Measurements from ENCODE around the gene SFXN3.

The SFXN3 gene

GRCh38 chr10:101031128-101031795 is at the start of gene SFXN3, which contains the start of gene PDZD7:
Gene SFXN3, plus strand, starts transcription at chr10:101031234. Its CDS starts 3,461 bp downstream, at chr10:101034695.
Gene PDZD7, minus strand, starts transcription at chr10:101031129. Its CDS starts 910 bp downstream, at chr10:101030219.
- TF ChIP-seq GATA2 (IDR thresholded peaks at IDR 0.05; ENCODE audit: low read depth, low read length) (no peak), GATA3 (IDR thresholded peaks at IDR 0.05; ENCODE audit: low read depth, low read length) (no peak)

- TF ChIP-seq GATA3 (IDR thresholded peaks at IDR 0.05; ENCODE audit: low read depth, low read length): no peak
- no peak for TF ChIP-seq GATA2 (IDR thresholded peaks at IDR 0.05; ENCODE audit: low read depth, low read length)
These were observed 47.9 kb upstream of the SFXN3 start for GRCh38 chr10:100982916-100983830.

DNA sequence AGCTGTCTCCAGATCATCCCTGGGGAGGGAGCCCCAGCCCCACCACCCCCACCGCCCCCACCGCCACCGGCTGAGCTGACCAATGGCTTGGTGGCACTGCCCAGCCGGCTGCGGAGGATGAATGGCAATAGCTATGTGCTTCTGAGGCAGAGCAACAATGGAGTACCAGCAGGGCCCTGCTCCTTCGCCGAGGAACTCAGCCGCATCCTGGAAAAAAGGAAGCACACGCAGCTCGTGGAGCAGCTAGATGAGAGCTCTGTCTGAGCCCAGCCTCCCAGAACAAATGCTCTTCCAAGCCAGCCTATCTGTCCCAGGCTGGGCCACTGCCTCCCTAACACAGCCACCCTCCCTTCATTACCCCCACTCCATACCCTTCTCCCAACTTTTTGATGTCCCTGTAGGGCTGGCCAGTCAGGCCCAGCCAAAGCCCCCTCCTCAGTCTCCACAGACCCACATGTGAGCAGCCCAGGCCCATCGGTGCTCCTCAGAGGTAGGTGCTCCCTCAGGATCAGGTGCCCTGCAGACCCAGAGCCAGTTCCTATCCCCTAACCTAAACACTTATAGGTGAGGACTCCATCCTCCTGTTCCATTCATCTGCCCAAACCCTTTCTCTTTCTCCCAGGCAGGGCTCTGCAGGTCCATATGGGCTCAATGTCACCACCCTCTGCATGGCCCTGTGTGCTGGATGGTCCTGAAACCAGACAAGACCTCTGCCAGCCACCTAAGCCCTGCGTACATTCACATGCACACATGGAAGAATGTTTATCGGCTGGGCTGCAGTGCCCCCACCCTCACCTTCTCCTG is 47.0 kb upstream of the SFXN3 start:
- TF ChIP-seq GATA2 (IDR thresholded peaks at IDR 0.05; ENCODE audit: low read depth, low read length): no peak
- TF ChIP-seq GATA3 (IDR thresholded peaks at IDR 0.05; ENCODE audit: low read depth, low read length): no peak

DNA sequence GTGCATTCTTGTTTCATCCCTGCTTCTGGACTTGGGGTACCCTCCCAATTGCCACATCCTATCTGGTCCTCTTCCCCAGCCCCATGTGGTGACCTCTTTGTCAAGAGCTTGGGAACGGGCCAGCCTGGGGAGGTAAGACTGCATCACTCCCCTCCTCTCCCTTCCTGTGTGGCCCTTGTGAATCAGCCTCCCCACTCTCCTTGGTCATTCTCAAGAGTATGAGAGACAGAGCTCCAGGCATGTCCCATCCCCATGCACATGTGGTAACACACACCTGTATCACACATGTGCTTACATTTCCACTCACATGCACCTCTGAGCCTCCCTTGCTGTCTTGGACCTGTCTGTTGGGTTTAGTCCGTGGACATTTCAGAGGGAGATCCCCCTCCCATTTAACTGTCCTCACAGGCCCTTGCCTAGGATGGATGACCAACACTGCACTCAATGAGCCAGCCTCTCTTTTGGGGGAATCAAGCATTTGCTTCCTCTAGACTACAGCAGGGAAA is 46.3 kb upstream of the SFXN3 start:
- TF ChIP-seq GATA2 (IDR thresholded peaks at IDR 0.05; ENCODE audit: low read depth, low read length): no peak
- no peak for TF ChIP-seq GATA3 (IDR thresholded peaks at IDR 0.05; ENCODE audit: low read depth, low read length)

DNA sequence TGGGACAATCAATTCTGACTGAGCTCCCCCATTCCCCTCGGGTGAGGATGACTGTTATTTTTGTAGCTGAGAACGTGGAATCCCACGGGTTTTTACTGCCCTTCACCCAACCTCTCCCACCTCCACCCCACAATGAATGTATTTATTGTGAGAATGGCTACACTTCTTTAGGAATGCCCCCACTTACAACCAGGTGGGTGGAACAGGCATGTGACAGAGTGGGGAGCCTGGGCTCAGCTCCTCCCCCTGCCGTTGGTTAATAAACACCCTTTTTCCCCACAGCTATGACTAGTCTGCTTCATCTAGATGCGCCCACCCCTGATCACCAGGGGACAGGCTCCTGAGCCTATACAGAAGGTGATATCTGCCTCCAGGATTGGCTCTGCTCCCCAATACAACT is 45.7 kb upstream of the SFXN3 start:
- no peak for TF ChIP-seq GATA2 (IDR thresholded peaks at IDR 0.05; ENCODE audit: low read depth, low read length)
- no peak for TF ChIP-seq GATA3 (IDR thresholded peaks at IDR 0.05; ENCODE audit: low read depth, low read length)

GRCh38 chr10:100986623-100986951 is 44.4 kb upstream of the SFXN3 start:
- no peak for TF ChIP-seq GATA2 (IDR thresholded peaks at IDR 0.05; ENCODE audit: low read depth, low read length)
- TF ChIP-seq GATA3 (IDR thresholded peaks at IDR 0.05; ENCODE audit: low read depth, low read length): no peak

DNA sequence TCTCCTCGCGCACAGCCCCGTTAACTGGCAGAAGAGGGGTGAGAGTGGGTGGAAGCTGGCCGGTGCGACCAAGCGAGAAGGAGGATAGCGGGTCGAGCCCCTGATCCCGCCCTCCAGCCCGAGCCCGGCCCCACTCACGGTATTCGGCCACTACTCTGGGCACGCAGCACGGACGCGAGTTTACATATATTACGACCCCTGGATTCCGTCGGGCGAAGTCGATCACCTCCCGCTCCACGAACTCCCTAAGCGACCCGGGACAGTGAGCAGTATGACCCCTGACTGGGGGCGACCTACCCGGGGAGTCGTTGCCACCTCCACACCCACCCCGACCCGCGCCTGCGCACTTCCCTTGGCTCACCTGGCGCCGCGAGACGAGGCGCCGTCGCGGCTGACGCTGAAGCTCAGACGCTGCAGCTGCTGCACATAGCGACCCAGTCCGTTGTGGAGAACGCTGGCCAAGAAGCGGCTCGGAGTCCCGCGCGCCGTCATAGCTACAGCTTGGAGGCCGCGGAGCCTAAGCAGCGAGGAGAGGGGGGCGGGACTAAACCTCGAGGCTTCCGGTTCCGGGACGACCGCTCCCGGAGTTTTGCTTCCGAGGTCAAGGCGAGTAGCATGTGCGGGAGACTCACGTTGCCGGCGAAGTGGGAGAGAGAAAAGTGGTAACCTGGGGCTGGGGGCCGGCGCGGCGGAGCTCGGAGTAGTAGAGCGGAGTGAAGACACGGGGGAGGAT is 43.9 kb upstream of the SFXN3 start, which contains the start of the genes MRPL43 and TWNK:
TSS of gene MRPL43 (minus strand) at position 546 of the 733 bp plus-strand sequence. CDS start at position 492, 54 bp downstream.
TSS of gene TWNK (plus strand) at position 592 of the 733 bp plus-strand sequence. CDS start 668 bp downstream, outside the sequence.
- TF ChIP-seq GATA3 (IDR thresholded peaks at IDR 0.05; ENCODE audit: low read depth, low read length) (no peak), GATA2 (IDR thresholded peaks at IDR 0.05; ENCODE audit: low read depth, low read length) (no peak)

- TF ChIP-seq GATA2 (IDR thresholded peaks at IDR 0.05; ENCODE audit: low read depth, low read length): no peak
- no peak for TF ChIP-seq GATA3 (IDR thresholded peaks at IDR 0.05; ENCODE audit: low read depth, low read length)
These were observed 43.4 kb upstream of the SFXN3 start for GRCh38 chr10:100987685-100988049.

DNA sequence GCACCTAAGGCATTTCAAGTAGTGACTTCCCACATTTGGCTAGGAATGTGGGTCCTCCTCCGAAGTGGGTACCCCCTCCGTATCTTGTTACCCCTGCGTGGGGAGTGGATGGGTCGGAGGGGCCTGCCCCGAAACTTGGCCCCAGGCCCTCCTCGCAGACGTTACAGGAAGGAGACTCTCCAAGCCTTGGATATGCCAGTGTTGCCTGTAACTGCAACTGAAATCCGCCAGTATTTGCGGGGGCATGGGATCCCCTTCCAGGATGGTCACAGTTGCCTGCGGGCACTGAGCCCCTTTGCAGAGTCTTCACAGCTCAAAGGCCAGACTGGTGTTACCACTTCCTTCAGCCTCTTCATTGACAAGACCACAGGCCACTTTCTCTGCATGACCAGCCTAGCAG is 42.9 kb upstream of the SFXN3 start:
- TF ChIP-seq GATA2 (IDR thresholded peaks at IDR 0.05; ENCODE audit: low read depth, low read length): no peak
- TF ChIP-seq GATA3 (IDR thresholded peaks at IDR 0.05; ENCODE audit: low read depth, low read length): no peak

DNA sequence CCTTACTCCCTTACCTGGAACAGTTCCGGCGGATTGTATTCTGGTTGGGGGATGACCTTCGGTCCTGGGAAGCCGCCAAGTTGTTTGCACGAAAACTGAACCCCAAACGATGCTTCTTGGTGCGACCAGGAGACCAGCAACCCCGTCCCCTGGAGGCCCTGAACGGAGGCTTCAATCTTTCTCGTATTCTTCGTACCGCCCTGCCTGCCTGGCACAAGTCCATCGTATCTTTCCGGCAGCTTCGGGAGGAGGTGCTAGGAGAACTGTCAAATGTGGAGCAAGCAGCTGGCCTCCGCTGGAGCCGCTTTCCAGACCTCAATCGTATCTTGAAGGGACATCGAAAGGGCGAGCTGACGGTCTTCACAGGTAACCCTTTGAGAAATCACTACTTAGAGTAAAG is 41.9 kb upstream of the SFXN3 start:
- no peak for TF ChIP-seq GATA2 (IDR thresholded peaks at IDR 0.05; ENCODE audit: low read depth, low read length)

DNA sequence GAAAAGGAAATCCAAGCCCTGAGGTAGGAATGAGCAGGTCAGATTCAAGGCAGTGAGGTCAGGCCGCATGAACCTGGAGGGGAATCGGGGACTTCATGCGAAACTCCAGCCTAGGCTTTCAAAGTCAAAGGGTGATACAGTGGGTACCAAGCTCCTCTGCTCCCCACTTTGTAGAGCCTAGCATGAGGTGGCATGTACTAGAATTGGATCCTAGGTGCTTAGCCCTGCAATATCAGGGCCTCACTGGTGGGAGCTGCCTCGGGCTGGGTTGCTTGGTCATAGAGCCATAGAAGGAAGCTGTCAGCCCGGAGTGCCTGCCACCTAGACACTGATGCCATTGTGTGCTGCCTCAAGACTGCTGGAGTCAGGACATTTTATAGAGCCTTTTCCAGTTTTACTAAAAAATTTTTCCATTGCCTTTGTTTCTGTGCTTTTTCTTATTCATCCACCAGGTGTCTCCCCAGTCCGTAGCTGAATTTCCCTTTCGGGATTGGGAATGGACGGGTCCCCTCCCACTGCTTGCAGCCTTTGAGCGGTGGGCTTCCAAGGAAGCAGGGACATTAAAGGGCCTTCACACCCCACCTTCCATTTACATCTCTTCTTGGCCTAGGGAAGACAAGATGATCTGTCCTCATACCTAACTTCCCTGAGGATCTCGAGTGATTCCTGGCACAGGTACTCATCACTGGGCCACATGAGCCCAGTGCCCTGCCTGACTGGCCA is 36.9 kb upstream of the SFXN3 start:
- TF ChIP-seq GATA3 (IDR thresholded peaks at IDR 0.05; ENCODE audit: low read depth, low read length) (no peak), GATA2 (IDR thresholded peaks at IDR 0.05; ENCODE audit: low read depth, low read length) (no peak)

- TF ChIP-seq GATA2 (IDR thresholded peaks at IDR 0.05; ENCODE audit: low read depth, low read length) (no peak), GATA3 (IDR thresholded peaks at IDR 0.05; ENCODE audit: low read depth, low read length) (no peak)
These were observed 35.9 kb upstream of the SFXN3 start for GRCh38 chr10:100995181-100995580.

All from SH-SY5Y (cell line).